NT2/D1 (cell line): ENCODE measurements around the gene KRTAP5-11.

ENCODE experiments used
- DNase-seq: peaks from one replicate; pipeline ENCODE4 v3.0.0-alpha.2; 2011; ENCODE audit warnings: low read depth, low spot score
- H3K27me3 ChIP-seq: 2 replicates; pipeline ENCODE4 v1.6.0; 2011; ENCODE audit warnings: mild to moderate bottlenecking; ENCODE audit not compliant: insufficient read length, insufficient read depth
- H3K36me3 ChIP-seq: 2 replicates; pipeline ENCODE4 v1.6.1; 2011; ENCODE audit warnings: mild to moderate bottlenecking, low read length, mixed read lengths; ENCODE audit not compliant: insufficient read depth, insufficient read length
- H3K4me1 ChIP-seq: 2 replicates; pipeline ENCODE4 v1.5.1; 2011; ENCODE audit not compliant: insufficient read depth, insufficient read length
- H3K4me3 ChIP-seq: 2 replicates; pipeline ENCODE4 v1.5.1; 2011; ENCODE audit warnings: low read depth; ENCODE audit not compliant: insufficient read length
- H3K9ac ChIP-seq: 2 replicates; pipeline ENCODE4 v1.6.0; 2011; ENCODE audit warnings: low read depth; ENCODE audit not compliant: insufficient read length
- H3K9me3 ChIP-seq: 2 replicates; pipeline ENCODE4 v1.5.1; 2011; ENCODE audit warnings: mild to moderate bottlenecking, low read length; ENCODE audit not compliant: insufficient read depth
- SUZ12 ChIP-seq: IDR thresholded peaks from 2 replicates; pipeline ENCODE4 v1.6.1; 2011; ENCODE audit not compliant: insufficient read length, insufficient read depth; ENCODE audit errors: extremely low read depth
- YY1 ChIP-seq: IDR thresholded peaks from 2 replicates; pipeline ENCODE4 v1.6.1; 2011; ENCODE audit not compliant: insufficient read length, insufficient read depth
- ZNF274 ChIP-seq: IDR thresholded peaks from 2 replicates; pipeline ENCODE4 v1.6.1; 2011; ENCODE audit warnings: mild to moderate bottlenecking, low read depth, low read length

Gene KRTAP5-11

DNA sequence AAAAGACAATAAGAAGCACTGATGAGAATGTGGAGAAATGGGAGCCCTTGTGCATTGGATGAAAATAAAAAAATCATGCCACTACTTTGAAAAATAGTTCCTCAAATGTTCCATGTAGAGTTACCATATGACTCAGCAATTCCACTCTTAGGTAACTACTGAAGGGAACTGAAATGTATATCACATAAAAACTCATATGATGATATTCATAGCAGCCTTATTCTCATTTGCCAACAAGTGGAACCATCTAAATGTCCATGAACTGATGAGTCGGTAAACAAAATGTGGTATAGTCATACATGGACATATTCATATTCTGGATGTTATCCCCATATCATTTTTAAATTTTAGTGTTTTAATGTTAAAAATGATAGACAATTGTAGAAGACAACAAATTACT is 31.0 kb downstream of the KRTAP5-11 start:
- Histone ChIP-seq H3K4me3 (no peak overlapping the region), H3K36me3 (no peaks in the 10 kb centered on the region), H3K9ac (no peak overlapping the region), H3K4me1 (no peaks in the 10 kb centered on the region), H3K9me3 (no peaks in the 10 kb centered on the region; the same call in 1 of the 2 replicates), H3K27me3 (no peaks in the 10 kb centered on the region)
- TF ChIP-seq ZNF274 (no peak), SUZ12 (no peak)
- DNase-seq = no peak

DNA sequence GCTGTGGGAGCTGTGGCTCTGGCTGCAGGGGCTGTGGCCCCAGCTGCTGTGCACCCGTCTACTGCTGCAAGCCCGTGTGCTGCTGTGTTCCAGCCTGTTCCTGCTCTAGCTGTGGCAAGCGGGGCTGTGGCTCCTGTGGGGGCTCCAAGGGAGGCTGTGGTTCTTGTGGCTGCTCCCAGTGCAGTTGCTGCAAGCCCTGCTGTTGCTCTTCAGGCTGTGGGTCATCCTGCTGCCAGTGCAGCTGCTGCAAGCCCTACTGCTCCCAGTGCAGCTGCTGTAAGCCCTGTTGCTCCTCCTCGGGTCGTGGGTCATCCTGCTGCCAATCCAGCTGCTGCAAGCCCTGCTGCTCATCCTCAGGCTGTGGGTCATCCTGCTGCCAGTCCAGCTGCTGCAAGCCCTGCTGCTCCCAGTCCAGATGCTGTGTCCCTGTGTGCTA is 33.9 kb downstream of the KRTAP5-11 start:
- Histone ChIP-seq H3K36me3 (no peaks in the 10 kb centered on the region), H3K9me3 (no peaks in the 10 kb centered on the region; the same call in 1 of the 2 replicates), H3K4me3 (no peak overlapping the region), H3K4me1 (no peaks in the 10 kb centered on the region), H3K9ac (no peak overlapping the region), H3K27me3 (no peaks in the 10 kb centered on the region)
- no peak for DNase-seq
- no peak for TF ChIP-seq YY1
- no peak for TF ChIP-seq ZNF274
- no peak for TF ChIP-seq SUZ12

DNA sequence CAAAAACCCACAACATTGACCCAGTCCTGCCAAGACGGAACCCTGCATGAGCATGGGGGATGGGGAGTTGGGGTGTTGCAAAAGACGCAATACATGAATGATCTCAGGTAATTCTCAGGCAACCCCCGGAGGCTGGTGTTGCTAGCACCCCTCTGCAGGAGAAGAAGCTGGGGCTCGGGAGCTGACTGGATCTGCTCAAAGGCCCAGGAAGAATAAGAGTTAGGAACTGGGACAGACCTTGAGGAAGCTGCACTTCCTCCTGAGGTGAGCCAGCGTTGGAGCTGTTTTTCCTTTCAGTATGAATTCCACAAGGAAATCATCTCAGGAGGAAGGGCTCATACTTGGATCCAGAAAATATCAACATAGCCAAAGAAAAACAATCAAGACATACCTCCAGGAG is 34.6 kb downstream of the KRTAP5-11 start, which contains the start of gene KRTAP5-9:
Gene KRTAP5-9 (plus strand): TSS at position 301 of the 400 bp plus-strand sequence. CDS start 238 bp downstream, outside the sequence.
- Histone ChIP-seq H3K27me3 (no peaks in the 10 kb centered on the region), H3K9ac (no peak within 1 kb of the TSS), H3K4me3 (no peak within 1 kb of the TSS), H3K9me3 (no peaks in the 10 kb centered on the region; the same call in 1 of the 2 replicates), H3K36me3 (no peaks in the 10 kb centered on the region), H3K4me1 (peaks cover 1% of the 10 kb centered on the region)
- TF ChIP-seq ZNF274 (no peak), SUZ12 (no peak), YY1 (no peak)
- no peak for DNase-seq

DNA sequence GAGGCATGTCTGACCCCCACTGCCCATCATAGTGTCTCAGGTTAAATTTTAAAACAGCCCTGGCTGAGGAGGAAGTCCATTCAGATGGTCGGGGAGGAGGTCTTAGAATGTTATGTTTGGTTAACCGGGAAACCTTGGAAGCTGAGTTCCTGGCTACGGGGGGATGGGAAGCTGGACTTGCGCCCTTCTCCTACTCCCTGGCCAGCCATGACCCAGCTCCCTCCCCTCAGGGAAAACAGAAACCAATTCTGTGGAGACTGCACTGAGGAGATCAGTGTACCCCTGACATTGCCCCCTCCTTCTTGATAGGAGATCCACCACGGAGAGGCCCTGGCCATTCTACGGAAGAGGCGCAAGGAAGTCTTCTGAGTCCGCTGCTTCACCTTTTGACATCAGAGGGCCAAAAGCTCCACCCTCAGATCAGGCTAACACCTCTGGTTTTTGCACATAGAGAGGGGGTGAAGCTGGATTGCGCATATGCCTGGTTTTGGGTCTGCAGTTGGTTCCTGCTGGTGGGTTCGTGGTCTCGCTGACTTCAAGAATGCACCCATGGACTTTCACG is 37.2 kb downstream of the KRTAP5-11 start:
- Histone ChIP-seq H3K4me3 (no peak overlapping the region), H3K9me3 (no peaks in the 10 kb centered on the region; the same call in 1 of the 2 replicates), H3K36me3 (no peaks in the 10 kb centered on the region), H3K9ac (no peak overlapping the region), H3K27me3 (no peaks in the 10 kb centered on the region), H3K4me1 (peaks cover 2% of the 10 kb centered on the region)
- DNase-seq = no peak
- TF ChIP-seq YY1 = no peak
- no peak for TF ChIP-seq ZNF274
- no peak for TF ChIP-seq SUZ12

DNA sequence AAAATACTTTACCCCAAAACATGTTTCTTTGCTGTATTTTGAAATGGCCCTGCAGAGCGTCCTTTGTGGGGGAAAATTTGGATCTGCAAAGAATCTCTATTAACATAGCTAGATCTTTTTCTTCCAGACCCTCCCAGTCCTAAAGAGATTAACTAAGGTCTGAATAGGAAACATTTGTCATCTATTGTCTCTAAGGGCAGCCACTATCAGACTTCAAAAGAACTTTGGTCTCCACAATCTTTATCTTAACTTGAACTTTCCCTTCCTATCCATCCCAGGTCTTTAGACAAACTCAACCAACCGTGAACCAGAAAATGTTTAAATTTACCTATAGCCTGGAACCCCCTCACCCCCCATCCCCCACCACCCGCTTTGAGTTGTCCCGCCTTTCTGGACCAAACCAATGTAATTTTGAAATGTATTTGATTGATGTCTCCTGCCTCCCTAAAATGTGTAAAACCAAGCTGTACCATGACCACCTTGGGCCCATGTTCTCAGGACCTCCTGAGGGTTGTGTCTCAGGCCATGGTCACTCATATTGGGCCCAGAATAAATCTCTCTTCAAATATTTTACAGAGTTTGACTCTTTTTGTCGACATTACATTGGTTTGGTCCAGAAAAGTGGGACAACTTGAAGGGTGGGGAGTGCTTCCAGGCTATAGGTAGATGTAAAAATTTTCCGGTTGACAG is 38.0 kb downstream of the KRTAP5-11 start:
- DNase-seq = no peak
- TF ChIP-seq SUZ12 = no peak
- no peak for TF ChIP-seq YY1
- no peak for TF ChIP-seq ZNF274
- Histone ChIP-seq H3K36me3 (no peaks in the 10 kb centered on the region), H3K27me3 (no peaks in the 10 kb centered on the region), H3K4me1 (peaks cover 2% of the 10 kb centered on the region), H3K4me3 (no peak overlapping the region), H3K9ac (no peak overlapping the region), H3K9me3 (no peaks in the 10 kb centered on the region; the same call in 1 of the 2 replicates)

DNA sequence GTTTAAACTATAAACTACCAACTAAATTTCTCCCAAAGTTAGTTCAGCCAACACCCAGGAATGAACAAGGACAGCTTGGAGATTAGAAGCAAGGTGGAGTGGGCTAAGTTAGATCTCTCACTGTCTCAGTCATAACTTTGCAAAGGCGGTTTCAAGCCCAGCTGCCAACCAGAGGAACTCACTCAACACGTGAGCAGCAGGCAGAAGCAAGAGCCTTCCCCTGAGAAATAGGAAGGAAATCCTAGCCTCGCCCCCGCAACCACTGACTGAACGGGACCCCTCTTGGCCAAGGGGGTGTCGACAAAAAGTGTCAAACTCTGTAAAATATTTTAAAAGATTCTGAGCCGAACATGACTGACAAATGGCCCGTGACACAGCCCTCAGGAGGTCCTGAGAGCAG is 38.8 kb downstream of the KRTAP5-11 start:
- no peaks in the 10 kb centered on the region for H3K36me3 ChIP-seq
- H3K27me3 ChIP-seq = no peaks in the 10 kb centered on the region
- no peak overlapping the region for H3K9ac ChIP-seq
- no peaks in the 10 kb centered on the region; the same call in 1 of the 2 replicates for H3K9me3 ChIP-seq
- peaks cover 2% of the 10 kb centered on the region for H3K4me1 ChIP-seq
- no peak for DNase-seq
- TF ChIP-seq ZNF274 (no peak), SUZ12 (no peak), YY1 (no peak)
- no peak overlapping the region for H3K4me3 ChIP-seq

DNA sequence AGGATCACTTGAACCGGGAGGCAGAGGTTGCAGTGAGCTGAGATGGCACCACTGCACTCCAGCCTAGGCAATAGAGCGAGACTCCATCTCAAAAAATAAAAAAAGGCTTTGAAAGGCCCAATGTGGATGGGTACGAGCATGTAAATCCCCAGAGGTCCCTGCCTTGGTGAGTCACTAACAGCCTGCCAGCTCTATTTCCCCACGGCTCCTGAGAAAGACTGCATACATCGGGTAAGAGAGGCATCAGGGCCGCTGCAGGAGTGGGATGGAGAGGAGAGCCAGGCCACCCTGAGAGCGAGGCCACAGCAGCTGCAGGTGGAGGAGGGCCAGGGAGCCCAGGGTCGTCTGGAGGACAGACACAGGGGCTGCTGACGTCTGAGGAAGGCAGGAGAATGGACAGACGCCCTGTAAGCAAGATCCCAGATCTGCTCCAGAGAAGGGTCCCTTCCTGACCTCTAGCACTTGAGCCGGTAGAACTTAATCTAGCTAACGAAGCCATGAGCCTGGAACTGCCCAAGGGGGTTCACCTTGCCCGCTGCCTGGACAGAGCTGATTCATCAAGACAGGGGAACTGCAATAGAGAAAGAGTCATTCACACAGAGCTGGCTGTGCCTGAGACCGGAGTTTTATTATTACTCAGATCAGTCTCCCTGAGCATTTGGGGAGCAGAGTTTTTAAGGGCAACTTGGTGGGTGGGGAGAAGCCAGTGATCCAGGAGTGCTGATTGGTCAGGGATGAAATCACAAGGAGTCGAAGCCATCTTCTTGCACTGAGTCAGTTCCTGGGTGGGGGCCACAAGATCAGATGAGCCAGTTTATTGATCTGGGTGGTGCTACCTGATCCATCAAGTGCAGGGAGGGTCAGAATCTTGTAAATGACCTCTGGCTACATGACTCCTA is 39.5 kb downstream of the KRTAP5-11 start:
- Histone ChIP-seq H3K9me3 (no peaks in the 10 kb centered on the region; the same call in 1 of the 2 replicates), H3K9ac (no peak overlapping the region), H3K4me3 (no peak overlapping the region), H3K36me3 (no peaks in the 10 kb centered on the region), H3K27me3 (no peaks in the 10 kb centered on the region), H3K4me1 (peaks cover 6% of the 10 kb centered on the region)
- no peak for DNase-seq
- TF ChIP-seq ZNF274 = no peak
- no peak for TF ChIP-seq SUZ12
- TF ChIP-seq YY1 = no peak
